ENCODE results near the gene CD83.

Gene CD83

DNA sequence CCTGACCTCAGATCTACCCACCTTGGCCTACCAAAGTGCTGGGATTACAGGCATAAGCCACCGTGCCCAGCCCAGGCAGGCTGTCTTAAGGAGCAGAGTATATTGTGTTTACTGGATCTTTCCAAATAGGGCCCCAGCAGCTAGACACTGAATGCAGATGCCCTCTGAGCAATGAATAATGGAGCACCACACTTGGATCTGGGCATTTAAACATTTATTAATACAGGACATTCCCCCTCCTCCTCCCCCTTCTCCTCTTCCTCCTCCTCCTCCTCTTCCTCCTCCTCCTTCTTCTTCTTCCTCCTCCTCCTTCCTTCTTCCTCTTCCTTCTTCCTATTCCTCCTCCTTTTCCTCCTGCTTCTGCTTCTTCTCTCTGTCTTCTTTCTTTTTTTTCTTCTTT lies 34.2 kb downstream of the CD83 start:
- DNase-seq = no peak

DNA sequence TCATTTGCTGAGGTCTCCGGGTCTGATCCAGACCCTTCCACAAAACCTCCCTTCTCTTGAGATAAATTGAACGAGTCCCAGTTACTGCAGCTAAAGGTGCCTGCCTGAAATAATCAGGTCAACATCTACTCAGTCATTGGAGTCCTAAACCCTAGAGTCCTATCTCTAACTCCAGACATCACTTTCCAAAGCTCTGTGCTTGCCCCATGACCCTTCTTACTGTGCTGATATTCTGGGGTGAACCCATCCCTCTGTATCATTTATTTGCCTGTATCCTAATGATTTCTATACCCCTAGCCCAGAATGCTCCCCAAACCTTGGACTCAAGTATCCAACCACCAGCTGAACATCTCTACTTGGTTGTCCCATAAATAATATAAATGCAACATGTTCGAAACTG lies 35.7 kb downstream of the CD83 start:
- no peak for DNase-seq

DNA sequence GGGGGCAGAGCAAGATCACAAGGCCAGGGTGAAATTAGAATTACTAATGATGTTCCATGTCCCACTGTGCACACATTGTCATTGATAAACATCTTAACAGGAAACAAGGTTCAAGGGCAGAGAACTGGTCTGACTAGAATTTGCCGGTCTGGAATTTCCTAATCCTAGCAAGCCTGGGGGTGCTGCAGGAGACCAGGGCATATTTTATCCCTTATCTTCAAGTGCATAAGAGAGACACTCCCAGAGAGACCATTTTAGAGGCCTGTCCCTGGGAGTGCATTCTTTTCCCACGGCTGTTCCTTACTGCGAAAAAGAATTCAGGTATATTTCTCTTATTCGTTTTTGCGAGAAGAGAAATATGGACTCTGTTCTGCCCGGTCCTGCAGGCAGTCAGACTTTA lies 41.5 kb downstream of the CD83 start:
- no peak for DNase-seq

DNA sequence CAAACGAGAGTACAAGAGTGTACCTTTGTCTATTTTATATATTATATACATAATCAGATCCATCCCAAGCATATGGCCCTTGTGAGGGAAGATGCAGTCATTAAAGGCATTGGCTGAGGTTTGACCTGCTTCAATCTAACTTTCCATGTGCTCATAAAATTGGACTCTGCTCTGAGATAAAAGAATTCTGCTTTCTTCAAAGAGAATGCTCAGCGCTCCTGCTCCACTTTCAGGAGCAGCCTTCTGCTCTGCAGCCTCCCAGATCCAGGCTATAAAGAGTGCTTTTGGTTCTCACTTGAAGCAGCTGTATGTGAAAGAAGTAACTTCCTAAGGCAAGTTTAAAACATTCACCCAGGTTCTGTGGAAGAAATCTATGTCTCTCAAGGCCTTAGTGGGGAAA lies 45.3 kb downstream of the CD83 start:
- DNase-seq = no peak

DNA sequence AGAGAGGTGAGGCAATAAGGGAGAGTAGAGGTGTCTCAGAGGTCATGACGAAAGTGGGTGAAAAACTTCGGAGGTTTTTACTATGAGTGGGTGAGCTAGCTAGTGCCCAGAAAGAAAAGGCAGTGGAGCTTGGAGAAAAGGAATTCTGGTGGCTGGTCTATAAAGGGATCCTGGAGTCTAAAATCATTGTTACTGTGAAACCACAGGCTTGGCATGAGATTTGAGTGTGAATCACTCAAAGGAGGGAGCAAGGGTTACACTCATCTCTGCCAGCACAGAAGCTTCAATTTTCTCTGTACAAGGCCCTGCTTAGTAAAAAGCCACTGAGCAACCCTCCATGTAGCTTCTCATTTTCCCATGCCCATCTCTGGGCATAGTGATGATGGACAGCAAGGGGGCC lies 47.5 kb downstream of the CD83 start:
- no peak for DNase-seq

DNA sequence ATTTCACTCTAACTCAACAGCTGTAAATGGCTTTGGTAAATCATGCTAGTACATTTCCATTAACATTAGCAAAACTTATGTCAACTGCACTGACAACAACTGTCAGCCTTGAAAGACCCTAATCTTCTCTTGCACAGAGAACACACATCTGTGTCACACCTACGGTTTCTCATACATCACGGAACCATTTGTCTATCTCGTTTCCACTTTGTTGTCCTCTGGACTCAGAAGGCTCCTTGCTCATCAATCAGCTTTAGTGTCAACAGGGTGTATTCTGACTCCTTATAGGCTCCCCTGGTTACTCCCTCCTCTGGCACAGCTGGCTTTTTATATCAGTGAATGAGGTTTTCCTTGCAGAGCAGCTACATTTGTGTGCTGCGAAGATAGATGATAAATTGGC lies 49.3 kb downstream of the CD83 start:
- no peak for DNase-seq

DNA sequence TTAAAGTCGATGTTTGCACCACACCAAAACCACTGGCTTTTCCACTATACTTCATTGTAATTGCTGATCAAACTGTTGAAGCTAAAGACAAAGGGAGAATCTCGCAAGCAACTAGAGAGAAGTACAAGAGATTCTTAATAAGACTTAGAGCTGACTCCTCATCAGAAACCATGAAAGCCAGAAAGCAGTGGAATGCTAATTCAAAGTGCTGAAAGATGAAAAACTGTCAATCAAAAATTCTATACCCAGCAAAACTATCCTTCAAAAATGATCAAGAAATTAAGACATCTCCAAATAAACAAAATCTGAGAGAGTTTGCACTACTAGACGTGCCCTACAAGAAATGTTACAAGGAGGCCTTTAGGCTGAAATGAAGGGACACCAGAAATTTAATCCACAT lies 52.6 kb downstream of the CD83 start:
- no peak for DNase-seq

DNA sequence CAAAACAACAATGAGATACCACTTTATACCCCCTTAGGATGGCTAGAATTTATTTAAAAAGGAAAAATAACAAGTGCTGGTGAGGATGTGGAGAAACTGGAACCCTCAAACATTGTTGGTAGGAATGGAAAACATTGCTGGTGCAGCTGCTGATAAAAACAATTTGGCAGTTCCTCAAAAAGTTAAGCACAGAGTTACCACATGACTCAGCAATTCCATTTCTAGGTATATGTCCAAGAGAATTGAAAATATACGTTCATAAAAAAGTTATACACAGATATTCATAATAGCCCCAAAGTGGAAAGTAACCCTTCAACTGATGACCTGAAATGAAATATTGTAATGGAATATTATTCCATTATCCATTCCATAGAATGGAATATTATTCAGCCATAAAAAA lies 55.0 kb downstream of the CD83 start:
- DNase-seq = no peak

DNA sequence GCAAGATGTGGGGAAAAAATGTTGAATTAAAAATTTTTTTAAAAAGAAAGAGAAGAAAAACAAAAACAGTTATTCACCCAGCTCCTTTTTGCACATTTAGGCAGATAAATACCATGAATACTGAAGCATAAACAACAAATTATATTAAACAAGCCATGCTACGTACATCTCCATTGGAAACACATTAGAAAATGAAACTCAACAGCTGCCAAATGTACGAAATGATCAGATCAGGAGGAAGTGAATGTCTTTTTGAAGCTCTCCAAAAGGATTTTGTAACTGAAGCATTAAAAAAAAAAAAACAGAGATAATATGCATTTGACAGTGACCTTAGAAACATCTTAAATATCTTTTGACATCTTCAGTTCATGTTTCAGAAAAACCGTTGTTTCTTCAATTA lies 56.7 kb downstream of the CD83 start:
- no peak for DNase-seq

DNA sequence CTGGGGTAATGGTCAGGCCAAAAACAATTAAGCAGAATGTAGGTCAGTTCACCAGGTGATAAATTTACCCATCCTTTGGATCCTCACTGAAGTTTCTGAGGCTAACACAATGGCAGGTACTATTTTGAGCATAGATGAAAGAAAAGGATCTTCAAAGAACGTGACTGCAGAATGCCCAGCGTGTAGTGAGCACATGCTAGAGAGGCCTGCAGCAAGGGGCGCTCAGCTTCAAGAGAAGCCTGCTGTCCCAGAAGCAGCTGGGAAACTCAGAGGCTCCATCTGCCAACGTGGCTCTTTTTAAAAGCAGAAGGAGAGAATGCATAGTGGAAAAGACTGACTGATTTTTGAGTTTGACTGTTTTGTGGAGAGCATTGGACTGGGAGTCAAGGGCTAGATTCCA lies 57.4 kb downstream of the CD83 start:
- DNase-seq = no peak

DNA sequence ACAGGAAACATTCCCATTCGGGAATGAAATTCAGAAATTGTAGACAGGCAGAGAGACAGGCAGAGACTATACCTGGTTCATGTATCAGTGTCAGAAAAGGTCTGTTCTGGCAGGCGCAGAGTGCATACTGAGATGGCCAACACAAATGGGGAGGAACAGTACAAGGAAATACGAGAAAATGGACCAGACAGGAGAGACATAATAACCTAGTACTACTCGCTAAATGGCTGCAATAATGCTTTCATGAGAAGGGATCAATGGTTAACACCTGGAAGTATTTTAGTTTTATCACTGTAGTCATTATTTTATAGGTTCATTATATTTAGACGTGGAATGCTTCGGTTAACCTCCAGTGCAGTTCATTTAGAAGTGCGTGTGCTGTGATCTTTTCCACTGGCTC lies 58.9 kb downstream of the CD83 start:
- DNase-seq = no peak

DNA sequence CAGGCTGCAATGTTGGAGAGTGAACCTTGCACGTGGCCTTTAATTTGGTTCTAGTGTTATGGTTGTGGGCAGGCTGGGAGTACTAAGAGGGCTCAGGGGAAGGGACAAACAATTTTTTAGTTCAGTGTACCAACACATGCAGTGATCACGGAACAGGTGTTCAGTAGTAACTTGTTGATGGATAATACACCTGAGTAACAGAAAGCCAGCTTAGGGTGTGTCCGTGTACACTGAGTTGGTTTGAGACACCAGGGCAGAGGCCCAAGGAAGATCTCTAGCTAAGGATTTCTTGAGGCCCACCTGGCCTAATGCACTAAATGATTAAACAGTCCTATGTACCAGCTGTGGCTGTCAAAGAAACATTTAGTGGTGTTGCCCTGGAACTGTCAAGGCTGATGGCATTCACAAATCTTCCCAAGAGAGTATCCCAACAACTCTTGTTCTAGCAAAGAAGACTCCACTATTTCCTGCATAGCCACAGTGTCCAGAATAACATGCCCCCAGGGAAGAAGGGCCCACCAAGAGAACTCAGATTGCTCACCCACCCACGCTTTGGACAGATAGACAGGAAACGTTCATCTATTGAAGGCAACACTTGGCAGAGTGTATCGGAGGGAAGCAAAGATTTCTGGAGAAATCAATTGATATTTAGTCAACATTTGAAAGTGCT lies 60.0 kb downstream of the CD83 start:
- DNase-seq = no peak

DNA sequence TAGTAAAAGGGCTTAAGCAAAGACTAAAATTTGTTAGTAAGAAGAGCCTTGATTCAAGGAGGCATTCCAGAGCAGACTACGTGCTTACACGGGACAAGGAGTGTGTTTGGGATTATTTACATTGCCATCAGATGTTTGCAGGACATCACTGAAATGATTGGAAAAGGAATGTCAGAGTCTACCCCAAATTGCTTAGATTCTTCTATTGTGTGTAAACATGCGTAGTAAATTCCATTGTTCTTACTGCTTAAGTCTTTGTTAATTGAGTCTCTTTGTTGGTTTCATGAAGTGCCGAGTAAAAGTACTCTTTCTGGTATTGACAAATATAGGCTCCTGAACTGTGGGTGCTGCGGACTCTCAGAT lies 60.5 kb downstream of the CD83 start:
- DNase-seq = no peak

DNA sequence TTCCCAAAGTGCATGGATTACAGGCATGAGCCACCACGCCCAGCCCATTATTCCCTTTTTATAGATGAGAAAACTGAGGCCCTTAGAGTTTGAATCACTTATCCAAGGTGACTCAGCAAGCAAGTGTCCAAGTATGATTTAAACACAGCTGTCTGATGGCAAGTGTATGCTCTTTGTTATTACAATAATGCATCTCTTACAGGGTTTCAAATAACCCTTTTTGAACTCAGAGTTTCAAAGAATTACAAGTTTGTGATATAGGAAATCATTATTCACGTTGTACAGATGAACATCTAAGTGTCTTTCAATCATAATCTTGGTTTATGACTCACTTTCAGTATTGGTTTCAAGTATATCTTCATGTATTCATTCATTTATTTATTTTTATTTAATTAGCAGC lies 63.0 kb downstream of the CD83 start:
- no peak for DNase-seq

DNA sequence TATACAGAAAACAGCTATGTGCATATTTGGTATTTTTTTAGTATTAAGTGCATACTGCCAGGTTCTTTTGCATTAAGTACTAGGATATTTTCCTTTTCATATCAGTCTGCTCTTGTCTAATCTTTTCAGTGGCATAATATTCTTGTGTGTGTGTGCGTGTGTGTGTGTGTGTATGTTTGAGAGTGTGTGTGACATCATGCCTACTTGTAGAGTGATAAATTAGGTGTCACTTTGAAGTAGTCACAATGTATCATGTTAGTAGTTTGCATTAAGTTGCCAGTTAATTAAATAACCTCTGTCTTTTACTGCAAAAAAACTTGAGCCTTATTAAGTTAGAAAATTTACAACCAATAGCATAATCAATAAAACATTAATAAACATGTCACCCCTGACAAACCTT lies 65.3 kb downstream of the CD83 start:
- no peak for DNase-seq
